WTC11 (cell line): ENCODE data around the gene CLEC2L. TPM values are rescaled to one million over a fixed set of nuclear protein-coding genes. Genes with fewer than 3 reads are reported as not detected.
A peak's percentile ranks its signal among the peaks of the same experiment; 100 is the strongest.

Experiments used
- ATAC-seq: fragments of 200-7000 bp; cut with Tn5 transposase; 2 replicates; pipeline ENCODE4 v1.10.0; 2021; ENCODE audit warnings: mild to moderate bottlenecking, moderate library complexity
- CTCF ChIA-PET: fragments of 300-600 bp; sonication (Branson Sonifier 250); formaldehyde crosslinking; loops from one replicate; lab custom pipeline; 2021; ENCODE audit warnings: antibody characterized with exemption; lab: Charles Lee
- POLR2A ChIA-PET: fragments of 350-600 bp; sonication (Branson Sonifier 250); formaldehyde crosslinking; loops from one replicate; lab custom pipeline; 2021; ENCODE audit warnings: antibody characterized with exemption; lab: Charles Lee
- DNase-seq: peaks from one replicate; pipeline ENCODE4 v3.0.0; 2021; ENCODE audit warnings: low spot score
- H3K27ac Mint-ChIP-seq: 2 replicates; pipeline ENCODE4 v1.8.0; 2021; ENCODE audit warnings: mixed read lengths
- H3K27me3 Mint-ChIP-seq: 2 replicates; pipeline ENCODE4 v1.8.0; 2021; ENCODE audit warnings: low read depth, mild to moderate bottlenecking, moderate library complexity, mixed read lengths
- H3K36me3 Mint-ChIP-seq: 2 replicates; pipeline ENCODE4 v1.8.0; 2021; ENCODE audit warnings: mixed read lengths
- H3K4me1 Mint-ChIP-seq: 2 replicates; pipeline ENCODE4 v1.8.0; 2022; ENCODE audit warnings: mixed read lengths
- H3K4me3 Mint-ChIP-seq: 2 replicates; pipeline ENCODE4 v1.8.0; 2021; ENCODE audit warnings: mild to moderate bottlenecking, moderate library complexity, mixed read lengths
- H3K9me3 Mint-ChIP-seq: 2 replicates; pipeline ENCODE4 v1.8.0; 2021; ENCODE audit warnings: mixed read lengths
- CREB1 ChIP-seq: sonication (generic); formaldehyde crosslinking; IDR thresholded peaks from 2 replicates; pipeline ENCODE4 v1.8.0; 2023; ENCODE audit warnings: mild to moderate bottlenecking, missing genetic modification reagents
- EMX1 ChIP-seq: fragments of 250-450 bp; sonication (Bioruptor Pico); IDR thresholded peaks from 2 replicates; pipeline ENCODE4 v1.8.0; 2021; ENCODE audit warnings: mild to moderate bottlenecking
- ERG ChIP-seq: fragments of 250-450 bp; sonication (Bioruptor Pico); IDR thresholded peaks from 2 replicates; pipeline ENCODE4 v1.8.0; 2021; ENCODE audit warnings: mild to moderate bottlenecking
- ESRRA ChIP-seq: sonication (generic); formaldehyde crosslinking; IDR thresholded peaks from 2 replicates; pipeline ENCODE4 v1.8.1; 2022; ENCODE audit warnings: mild to moderate bottlenecking, missing genetic modification reagents, borderline replicate concordance
- FOXK1 ChIP-seq: sonication (generic); formaldehyde crosslinking; IDR thresholded peaks from 2 replicates; pipeline ENCODE4 v1.8.0; 2022; ENCODE audit warnings: mild to moderate bottlenecking, moderate library complexity, missing genetic modification reagents
- HMGXB4 ChIP-seq: sonication (generic); formaldehyde crosslinking; IDR thresholded peaks from 2 replicates; pipeline ENCODE4 v1.8.1; 2023; ENCODE audit warnings: mild to moderate bottlenecking, moderate library complexity, missing genetic modification reagents
- JUN ChIP-seq: sonication (generic); formaldehyde crosslinking; IDR thresholded peaks from 2 replicates; pipeline ENCODE4 v1.8.0; 2023; ENCODE audit warnings: mild to moderate bottlenecking, missing genetic modification reagents
- MAX ChIP-seq: sonication (generic); formaldehyde crosslinking; IDR thresholded peaks from 2 replicates; pipeline ENCODE4 v1.8.0; 2022; ENCODE audit warnings: mild to moderate bottlenecking, missing genetic modification reagents
- MYBL2 ChIP-seq: sonication (generic); formaldehyde crosslinking; IDR thresholded peaks from 2 replicates; pipeline ENCODE4 v1.8.1; 2023; ENCODE audit warnings: mild to moderate bottlenecking, moderate library complexity, missing genetic modification reagents
- NR1H2 ChIP-seq: sonication (generic); formaldehyde crosslinking; IDR thresholded peaks from 2 replicates; pipeline ENCODE4 v1.9.0; 2021; ENCODE audit warnings: mild to moderate bottlenecking, moderate library complexity, missing genetic modification reagents
- NR3C1 ChIP-seq: sonication (generic); formaldehyde crosslinking; conservative IDR thresholded peaks from 2 replicates; pipeline ENCODE4 v1.8.1; 2023; ENCODE audit warnings: low read depth, mild to moderate bottlenecking, missing genetic modification reagents
- OVOL2 ChIP-seq: fragments of 250-450 bp; sonication (Bioruptor Pico); IDR thresholded peaks from 2 replicates; pipeline ENCODE4 v1.9.0; 2021; ENCODE audit warnings: mild to moderate bottlenecking, borderline replicate concordance
- PREB ChIP-seq: sonication (generic); formaldehyde crosslinking; IDR thresholded peaks from 2 replicates; pipeline ENCODE4 v1.8.1; 2022; ENCODE audit warnings: mild to moderate bottlenecking, missing genetic modification reagents, moderate library complexity, borderline replicate concordance
- PRRX2 ChIP-seq: fragments of 250-450 bp; sonication (Bioruptor Pico); IDR thresholded peaks from 2 replicates; pipeline ENCODE4 v1.8.0; 2021; ENCODE audit warnings: mild to moderate bottlenecking
- RORB ChIP-seq: fragments of 250-450 bp; sonication (Bioruptor Pico); IDR thresholded peaks from 2 replicates; pipeline ENCODE4 v1.9.0; 2021; ENCODE audit warnings: mild to moderate bottlenecking
- SMAD3 ChIP-seq: sonication (generic); formaldehyde crosslinking; IDR thresholded peaks from 2 replicates; pipeline ENCODE4 v1.8.0; 2022; ENCODE audit warnings: missing genetic modification reagents, mild to moderate bottlenecking, borderline replicate concordance
- TEAD1 ChIP-seq: sonication (generic); formaldehyde crosslinking; IDR thresholded peaks from 2 replicates; pipeline ENCODE4 v1.8.0; 2022; ENCODE audit warnings: mild to moderate bottlenecking, missing genetic modification reagents
- USF1 ChIP-seq: sonication (generic); formaldehyde crosslinking; IDR thresholded peaks from 2 replicates; pipeline ENCODE4 v1.8.0; 2022; ENCODE audit warnings: mild to moderate bottlenecking, missing genetic modification reagents
- ZBTB21 ChIP-seq: sonication (generic); formaldehyde crosslinking; IDR thresholded peaks from 2 replicates; pipeline ENCODE4 v1.8.1; 2023; ENCODE audit warnings: mild to moderate bottlenecking, missing genetic modification reagents, borderline replicate concordance
- ZNF423 ChIP-seq: fragments of 250-450 bp; sonication (Bioruptor Pico); IDR thresholded peaks from 2 replicates; pipeline ENCODE4 v2.1.2; 2022; ENCODE audit warnings: mild to moderate bottlenecking, moderate library complexity
- ZNF532 ChIP-seq: fragments of 250-450 bp; sonication (Bioruptor Pico); IDR thresholded peaks from 2 replicates; pipeline ENCODE4 v1.9.0; 2021; ENCODE audit warnings: mild to moderate bottlenecking, borderline replicate concordance
- ZNF671 ChIP-seq: fragments of 250-450 bp; sonication (Bioruptor Pico); IDR thresholded peaks from 2 replicates; pipeline ENCODE4 v1.8.0; 2021; ENCODE audit warnings: mild to moderate bottlenecking
- ZSCAN18 ChIP-seq: fragments of 250-450 bp; sonication (Bioruptor Pico); IDR thresholded peaks from 2 replicates; pipeline ENCODE4 v2.1.2; 2022; ENCODE audit warnings: mild to moderate bottlenecking, moderate library complexity
- total RNA-seq: library from RNA; stranded (reverse); gene quantifications from 3 replicates; pipeline ENCODE4 v1.2.3, GENCODE V29; 2021

Gene CLEC2L
- total RNA-seq, 1 experiment from 2014 or later, result 0.13 TPM

GRCh38 chr7:139572071-139572470 is 48.6 kb downstream of the CLEC2L start:
- no peak for TF ChIP-seq HMGXB4
- TF ChIP-seq FOXK1 (CRISPR knock-in tag), result no peak
- TF ChIP-seq ZNF671 (CRISPR knock-in tag), result no peak
- TF ChIP-seq CREB1, result no peak
- no peak for TF ChIP-seq OVOL2 (CRISPR knock-in tag)
- TF ChIP-seq TEAD1 (CRISPR knock-in tag), result no peak
- TF ChIP-seq RORB, result no peak
- no peak for TF ChIP-seq MAX (CRISPR knock-in tag)
- TF ChIP-seq NR1H2, result no peak
- no peak for TF ChIP-seq NR3C1 (CRISPR knock-in tag)
- no peak for TF ChIP-seq ERG (CRISPR knock-in tag)
- Mint-ChIP-seq H3K9me3 (no peaks in the 10 kb centered on the region), H3K4me1 (peaks cover 9% of the 10 kb centered on the region), H3K27me3 (no peaks in the 10 kb centered on the region), H3K4me3 (no peak overlapping the region), H3K27ac (no peak overlapping the region), H3K36me3 (no peaks in the 10 kb centered on the region)
- ATAC-seq, result no peak
- CTCF ChIA-PET, result interaction anchor here (1.1 to 2.7 kb wide), 2 partner anchors 72 to 138 kb away, joined by 5 to 14 read pairs; no protein-coding TSS in a partner anchor
- POLR2A ChIA-PET, result no interaction called here
- no peak for DNase-seq

GRCh38 chr7:139572704-139573385 is 49.4 kb downstream of the CLEC2L start:
- ATAC-seq (peak; percentile 67), DNase-seq (no peak)
- Mint-ChIP-seq H3K9me3 (no peaks in the 10 kb centered on the region), H3K4me1 (peaks cover 6% of the 10 kb centered on the region), H3K27me3 (no peaks in the 10 kb centered on the region), H3K36me3 (no peaks in the 10 kb centered on the region), H3K4me3 (no peak overlapping the region), H3K27ac (no peak overlapping the region)
- POLR2A ChIA-PET, result no interaction called here
- CTCF ChIA-PET, result interaction anchor here (2.7 kb wide), 1 partner anchor 138 kb away, joined by 14 read pairs; no protein-coding TSS in a partner anchor
- TF ChIP-seq SMAD3, result no peak
- TF ChIP-seq FOXK1 (CRISPR knock-in tag), result no peak
- no peak for TF ChIP-seq USF1
- TF ChIP-seq HMGXB4, result no peak
- no peak for TF ChIP-seq ZSCAN18 (CRISPR knock-in tag)
- TF ChIP-seq JUN (CRISPR knock-in tag), result no peak
- no peak for TF ChIP-seq ZNF423 (CRISPR knock-in tag)
- no peak for TF ChIP-seq PRRX2
- TF ChIP-seq PREB (CRISPR knock-in tag), result no peak
- TF ChIP-seq NR3C1 (CRISPR knock-in tag), result no peak
- TF ChIP-seq ZBTB21 (CRISPR knock-in tag), result no peak
- TF ChIP-seq ZNF532 (CRISPR knock-in tag), result no peak
- TF ChIP-seq EMX1 (CRISPR knock-in tag), result no peak
- no peak for TF ChIP-seq ESRRA (CRISPR knock-in tag)
- TF ChIP-seq MYBL2 (CRISPR knock-in tag), result no peak
